Measurements from ENCODE around the gene ZFP57.

DNA sequence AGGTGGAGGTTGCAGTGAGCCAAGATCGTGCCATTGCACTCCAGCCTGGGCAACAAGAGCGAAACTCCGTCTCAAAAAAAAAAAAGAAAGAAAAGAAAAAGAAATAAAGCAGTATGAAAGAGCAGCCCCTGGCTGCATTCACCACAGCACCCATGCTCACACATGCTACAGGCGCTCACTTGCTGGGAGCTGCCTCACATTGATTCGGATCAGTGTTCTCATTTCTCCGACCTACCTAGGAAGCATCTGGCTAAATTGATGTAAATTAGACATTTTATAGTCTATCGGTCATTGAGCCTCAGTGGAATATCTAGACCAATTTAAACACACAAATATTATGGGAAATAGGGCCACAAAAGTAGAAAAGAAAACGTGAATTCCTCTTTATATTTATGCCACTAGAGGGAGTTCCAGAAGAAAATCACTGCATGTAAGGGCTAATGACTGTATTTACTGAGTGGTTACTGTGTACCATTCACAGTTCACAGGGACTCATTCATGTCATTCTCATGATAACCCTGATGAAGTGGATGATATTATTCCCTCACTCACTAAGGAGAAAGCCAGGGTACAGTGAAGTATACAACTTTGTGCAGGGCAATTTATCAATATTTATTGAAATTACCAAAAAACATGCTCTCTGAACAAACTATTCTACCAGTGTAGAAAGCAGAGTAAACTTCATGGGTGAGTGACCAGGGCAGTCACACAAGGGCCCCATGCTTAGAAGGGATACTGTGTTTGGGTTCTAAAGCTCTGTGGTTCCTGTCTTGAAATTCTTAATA is 29.3 kb downstream of the ZFP57 start:
- TF ChIP-seq, protein P1, sequence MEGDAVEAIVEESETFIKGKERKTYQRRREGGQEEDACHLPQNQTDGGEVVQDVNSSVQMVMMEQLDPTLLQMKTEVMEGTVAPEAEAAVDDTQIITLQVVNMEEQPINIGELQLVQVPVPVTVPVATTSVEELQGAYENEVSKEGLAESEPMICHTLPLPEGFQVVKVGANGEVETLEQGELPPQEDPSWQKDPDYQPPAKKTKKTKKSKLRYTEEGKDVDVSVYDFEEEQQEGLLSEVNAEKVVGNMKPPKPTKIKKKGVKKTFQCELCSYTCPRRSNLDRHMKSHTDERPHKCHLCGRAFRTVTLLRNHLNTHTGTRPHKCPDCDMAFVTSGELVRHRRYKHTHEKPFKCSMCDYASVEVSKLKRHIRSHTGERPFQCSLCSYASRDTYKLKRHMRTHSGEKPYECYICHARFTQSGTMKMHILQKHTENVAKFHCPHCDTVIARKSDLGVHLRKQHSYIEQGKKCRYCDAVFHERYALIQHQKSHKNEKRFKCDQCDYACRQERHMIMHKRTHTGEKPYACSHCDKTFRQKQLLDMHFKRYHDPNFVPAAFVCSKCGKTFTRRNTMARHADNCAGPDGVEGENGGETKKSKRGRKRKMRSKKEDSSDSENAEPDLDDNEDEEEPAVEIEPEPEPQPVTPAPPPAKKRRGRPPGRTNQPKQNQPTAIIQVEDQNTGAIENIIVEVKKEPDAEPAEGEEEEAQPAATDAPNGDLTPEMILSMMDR (IDR thresholded peaks at IDR 0.05): peak in 2 of 3 donors; percentile 7 to 24
- no peak for TF ChIP-seq POLR2A (IDR thresholded peaks at IDR 0.05)
- TF ChIP-seq EP300 (IDR thresholded peaks at IDR 0.05): no peak

All from ovary (tissue), 3 donors.